Body of pancreas (tissue), 4 donors: ENCODE measurements around the gene ASPN. TPM values are rescaled to one million over a fixed set of nuclear protein-coding genes. Genes with fewer than 3 reads are reported as not detected.

Source experiments
- ATAC-seq: fragments of 150-250 bp; one replicate; pipeline ENCODE4 v1.9.1; 2016
- DNase-seq, 4 donors: peaks; one replicate each; pipeline ENCODE4 v3.0.0-alpha.2; 2019
- H3K27ac ChIP-seq, 4 donors: fragments of 200-600 bp; sonication (generic); 1 replicate in 3 of 4; 2 replicates in 1 of 4; pipeline versions ENCODE4 v1.5.1 to v1.6.1; 2016 to 2019; ENCODE audit warnings: mild to moderate bottlenecking in 1 of 4, mixed read lengths in 1 of 4, moderate library complexity in 1 of 4
- H3K27me3 ChIP-seq, 2 donors: fragments of 200-600 bp; sonication (generic); one replicate each; pipeline ENCODE4 v1.6.0; 2016; ENCODE audit warnings: mild to moderate bottlenecking in 1 of 2
- H3K36me3 ChIP-seq, 2 donors: fragments of 200-600 bp; sonication (generic); replicated peaks in 1 of 2; 2 replicates each; pipeline ENCODE4 v1.5.1; 2016; ENCODE audit warnings: low read depth in 2 of 2; ENCODE audit not compliant: insufficient read depth in 1 of 2
- H3K4me1 ChIP-seq: fragments of 200-600 bp; sonication (generic); one replicate; pipeline ENCODE4 v1.6.0; 2016
- H3K4me3 ChIP-seq, 2 donors: fragments of 200-600 bp; sonication (generic); 1 replicate in 1 of 2; 2 replicates in 1 of 2; pipeline ENCODE4 v1.5.1; 2016 to 2019
- H3K9me3 ChIP-seq, 3 donors: fragments of 200-600 bp; sonication (generic); 1 replicate in 2 of 3; 2 replicates in 1 of 3; pipeline ENCODE4 v1.5.1; 2016
- CTCF ChIP-seq, 7 experiments: fragments of 450-650 bp in 4 of 7; fragments of 200-600 bp in 3 of 7; sonication (generic) in 3 of 7; IDR thresholded peaks; one replicate each; pipeline ENCODE4 v1.5.1; 2016 to 2019; ENCODE audit warnings: antibody characterized with exemption in 7 of 7
- POLR2A ChIP-seq, 3 donors: fragments of 450-650 bp; IDR thresholded peaks; one replicate each; pipeline ENCODE4 v1.6.1; 2016; ENCODE audit warnings: antibody characterized with exemption in 3 of 3, mild to moderate bottlenecking in 2 of 3
- WGBS, 2 donors: methylation state at CpG; one replicate each; pipeline ENCODE4 v1.1.5; 2017; 5-methylcytosine and 5-hydroxymethylcytosine counted together
- intact Hi-C: fragments of 100-400 bp; cut with DNase I; formaldehyde crosslinking; loops from one replicate; pipeline ENCODE4 v1.15.1; 2023
- total RNA-seq, 2 donors: library from RNA; depleted of rRNA; stranded (reverse); fragments of >200 nt; gene quantifications; one replicate each; pipeline ENCODE4 v1.1.0, GENCODE V29; 2016

Gene ASPN
- total RNA-seq, 2 donors from 2014 or later, result 3.6 to 13.5 TPM

- DNase-seq (no peak), ATAC-seq (no peak)
- Histone ChIP-seq H3K9me3 (no peaks in the 10 kb centered on the region), H3K4me1 (no peaks in the 10 kb centered on the region), H3K36me3 (no peaks in the 10 kb centered on the region), H3K27ac (no peak overlapping the region), H3K27me3 (no peaks in the 10 kb centered on the region), H3K4me3 (no peak overlapping the region)
- TF ChIP-seq POLR2A (IDR thresholded peaks at IDR 0.05) (no peak), CTCF (IDR thresholded peaks at IDR 0.05) (no peak)
- intact Hi-C loops, result no loop called here
Measured at GRCh38 chr9:92463387-92463786, 18.9 kb downstream of the ASPN start.

GRCh38 chr9:92457576-92457975 is 24.7 kb downstream of the ASPN start:
- no peak for ATAC-seq
- H3K9me3 ChIP-seq, result no peaks in the 10 kb centered on the region
- no peak overlapping the region for H3K4me3 ChIP-seq
- intact Hi-C loops, result no loop called here
- H3K27ac ChIP-seq, result no peak overlapping the region
- TF ChIP-seq POLR2A (IDR thresholded peaks at IDR 0.05) (no peak), CTCF (IDR thresholded peaks at IDR 0.05) (no peak)
- DNase-seq, result no peak
- H3K27me3 ChIP-seq, result no peaks in the 10 kb centered on the region
- H3K36me3 ChIP-seq, result no peaks in the 10 kb centered on the region
- WGBS, 2 donors, result 93 to 94% methylated on average over 4 of the region's 4 CpGs
- no peaks in the 10 kb centered on the region for H3K4me1 ChIP-seq

GRCh38 chr9:92455217-92455616 is 27.1 kb downstream of the ASPN start:
- WGBS, 2 donors, result 79 to 84% methylated on average over 3 of the region's 3 CpGs
- H3K27me3 ChIP-seq, result no peaks in the 10 kb centered on the region
- TF ChIP-seq POLR2A (IDR thresholded peaks at IDR 0.05) (no peak), CTCF (IDR thresholded peaks at IDR 0.05) (no peak)
- intact Hi-C loops, result no loop called here
- no peaks in the 10 kb centered on the region for H3K9me3 ChIP-seq
- DNase-seq, result no peak
- no peaks in the 10 kb centered on the region for H3K36me3 ChIP-seq
- H3K4me3 ChIP-seq, result no peak overlapping the region
- no peaks in the 10 kb centered on the region for H3K4me1 ChIP-seq
- H3K27ac ChIP-seq, result no peak overlapping the region
- ATAC-seq, result no peak

GRCh38 chr9:92446536-92446935 is 35.8 kb downstream of the ASPN start:
- ATAC-seq, result no peak
- H3K36me3 ChIP-seq, result no peaks in the 10 kb centered on the region
- TF ChIP-seq POLR2A (IDR thresholded peaks at IDR 0.05) (no peak), CTCF (IDR thresholded peaks at IDR 0.05) (no peak)
- no peaks in the 10 kb centered on the region for H3K27me3 ChIP-seq
- no peak overlapping the region for H3K4me3 ChIP-seq
- intact Hi-C loops, result no loop called here
- H3K4me1 ChIP-seq, result no peaks in the 10 kb centered on the region
- no peak for DNase-seq
- no peaks in the 10 kb centered on the region for H3K9me3 ChIP-seq
- no peak overlapping the region for H3K27ac ChIP-seq

- Histone ChIP-seq H3K27ac (no peak overlapping the region), H3K9me3 (no peaks in the 10 kb centered on the region), H3K36me3 (no peaks in the 10 kb centered on the region), H3K4me1 (no peaks in the 10 kb centered on the region), H3K4me3 (no peak overlapping the region), H3K27me3 (no peaks in the 10 kb centered on the region)
- TF ChIP-seq POLR2A (IDR thresholded peaks at IDR 0.05) (no peak), CTCF (IDR thresholded peaks at IDR 0.05) (no peak)
- no peak for DNase-seq
- ATAC-seq, result no peak
- intact Hi-C loops, result no loop called here
- WGBS, 2 donors, result 77% methylated on average over 4 of the region's 4 CpGs; no CpG with 5 or more reads in 1 of the 2 donors
Measured at GRCh38 chr9:92444841-92445240, 37.5 kb downstream of the ASPN start.
